Type B pancreatic cell (in vitro differentiated cells): ENCODE data around the gene NPPB. TPM values are rescaled to one million over a fixed set of nuclear protein-coding genes. Genes with fewer than 3 reads are reported as not detected.

Source experiments
- DNase-seq: peaks from one replicate; pipeline ENCODE4 v3.0.0; 2021; ENCODE audit warnings: mixed read lengths; ENCODE audit not compliant: unreplicated experiment; ENCODE audit errors: extremely low spot score
- H3K27ac Mint-ChIP-seq: 2 replicates; pipeline ENCODE4 v1.8.0; 2021; ENCODE audit warnings: mild to moderate bottlenecking, mixed read lengths
- H3K27me3 Mint-ChIP-seq: 2 replicates; pipeline ENCODE4 v1.8.0; 2021; ENCODE audit warnings: mixed read lengths
- H3K36me3 Mint-ChIP-seq: 2 replicates; pipeline ENCODE4 v1.8.0; 2021; ENCODE audit warnings: mixed read lengths
- H3K4me1 Mint-ChIP-seq: one replicate; pipeline ENCODE4 v1.8.0; 2021; ENCODE audit warnings: mixed read lengths; ENCODE audit not compliant: unreplicated experiment
- H3K4me3 Mint-ChIP-seq: 2 replicates; pipeline ENCODE4 v1.8.0; 2021; ENCODE audit warnings: mild to moderate bottlenecking, mixed read lengths
- H3K9me3 Mint-ChIP-seq: 2 replicates; pipeline ENCODE4 v1.8.0; 2021; ENCODE audit warnings: mixed read lengths
- CTCF ChIP-seq: fragments of 200-600 bp; sonication (generic); conservative IDR thresholded peaks from 2 replicates; pipeline ENCODE4 v1.5.0; 2021; ENCODE audit warnings: antibody characterized with exemption, mild to moderate bottlenecking
- total RNA-seq: library from RNA; stranded (reverse); gene quantifications from 2 replicates; pipeline ENCODE4 v1.2.1, GENCODE V29; 2021; ENCODE audit warnings: low replicate concordance

Gene NPPB
- total RNA-seq, 1 donor from 2014 or later = 1.7 TPM

- peak overlapping the region; percentile 20 for H3K4me3 Mint-ChIP-seq
- H3K4me1 Mint-ChIP-seq = no peaks in the 10 kb centered on the region
- H3K27me3 Mint-ChIP-seq = peaks cover 76% of the 10 kb centered on the region
- peak; percentile 63 for TF ChIP-seq CTCF
- DNase-seq = peak; percentile 88
- no peak overlapping the region for H3K27ac Mint-ChIP-seq
- no peaks in the 10 kb centered on the region for H3K36me3 Mint-ChIP-seq
- H3K9me3 Mint-ChIP-seq = no peaks in the 10 kb centered on the region
Measured at GRCh38 chr1:11858968-11859871, 475 bp upstream of the NPPB start.

GRCh38 chr1:11858158-11858557, 587 bp downstream of the NPPB start:
- H3K27ac Mint-ChIP-seq = no peak overlapping the region
- H3K4me1 Mint-ChIP-seq = no peaks in the 10 kb centered on the region
- no peaks in the 10 kb centered on the region for H3K9me3 Mint-ChIP-seq
- no peak for DNase-seq
- peaks cover 79% of the 10 kb centered on the region for H3K27me3 Mint-ChIP-seq
- H3K4me3 Mint-ChIP-seq = no peak overlapping the region
- no peaks in the 10 kb centered on the region for H3K36me3 Mint-ChIP-seq
- TF ChIP-seq CTCF = no peak

- peaks cover 77% of the 10 kb centered on the region for H3K27me3 Mint-ChIP-seq
- H3K4me1 Mint-ChIP-seq = no peaks in the 10 kb centered on the region
- no peak for TF ChIP-seq CTCF
- H3K9me3 Mint-ChIP-seq = no peaks in the 10 kb centered on the region
- no peak overlapping the region for H3K4me3 Mint-ChIP-seq
- no peaks in the 10 kb centered on the region for H3K36me3 Mint-ChIP-seq
- H3K27ac Mint-ChIP-seq = no peak overlapping the region
- no peak for DNase-seq
Measured at GRCh38 chr1:11857164-11857851, 1.4 kb downstream of the NPPB start.

GRCh38 chr1:11856698-11857097, 2.0 kb downstream of the NPPB start:
- H3K4me1 Mint-ChIP-seq = no peaks in the 10 kb centered on the region
- DNase-seq = no peak
- H3K36me3 Mint-ChIP-seq = no peaks in the 10 kb centered on the region
- no peak for TF ChIP-seq CTCF
- no peak overlapping the region for H3K27ac Mint-ChIP-seq
- no peak overlapping the region for H3K4me3 Mint-ChIP-seq
- H3K27me3 Mint-ChIP-seq = peaks cover 72% of the 10 kb centered on the region
- no peaks in the 10 kb centered on the region for H3K9me3 Mint-ChIP-seq

GRCh38 chr1:11855430-11855829, 3.3 kb downstream of the NPPB start:
- no peaks in the 10 kb centered on the region for H3K4me1 Mint-ChIP-seq
- H3K36me3 Mint-ChIP-seq = no peaks in the 10 kb centered on the region
- no peak for DNase-seq
- no peak for TF ChIP-seq CTCF
- H3K27ac Mint-ChIP-seq = no peak overlapping the region
- H3K4me3 Mint-ChIP-seq = no peak overlapping the region
- no peaks in the 10 kb centered on the region for H3K9me3 Mint-ChIP-seq
- H3K27me3 Mint-ChIP-seq = peaks cover 63% of the 10 kb centered on the region
